OCI-LY3 (cell line): Measurements from ENCODE around the gene EMX2.

ENCODE experiments used
- EZH2phosphoT487 ChIP-seq: fragments of 200-600 bp; shearing (Covaris generic); IDR thresholded peaks from 2 replicates; pipeline ENCODE4 v1.6.1; 2018; ENCODE audit warnings: antibody characterized with exemption, mixed run types, low read depth
- TF ChIP-seq, protein P1 (sequence below): fragments of 200-600, 300-600 bp; sonication (generic); IDR thresholded peaks from 2 replicates; pipeline ENCODE4 v1.5.1; 2014; ENCODE audit warnings: antibody characterized with exemption, low read length, low read depth

DNA sequence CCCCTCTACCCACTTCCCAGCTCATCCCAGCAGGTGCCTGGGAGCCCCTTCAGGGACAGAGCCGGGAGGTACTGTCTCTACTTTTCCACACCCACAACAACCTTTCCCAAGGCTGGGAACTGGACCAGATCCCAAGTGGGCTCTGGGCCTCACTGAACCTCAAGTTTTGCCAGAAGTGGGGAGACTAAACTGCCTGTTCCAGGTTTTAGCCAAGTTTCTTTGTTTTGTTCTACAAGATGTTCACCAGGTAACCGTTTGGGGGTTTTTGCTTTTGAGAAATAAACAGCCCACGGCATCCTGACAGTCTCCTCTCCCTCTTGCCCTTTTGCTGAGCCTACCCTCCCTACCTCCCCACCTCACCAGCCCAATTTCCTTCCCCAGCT is 10.6 kb upstream of the EMX2 start:
- TF ChIP-seq, protein P1, sequence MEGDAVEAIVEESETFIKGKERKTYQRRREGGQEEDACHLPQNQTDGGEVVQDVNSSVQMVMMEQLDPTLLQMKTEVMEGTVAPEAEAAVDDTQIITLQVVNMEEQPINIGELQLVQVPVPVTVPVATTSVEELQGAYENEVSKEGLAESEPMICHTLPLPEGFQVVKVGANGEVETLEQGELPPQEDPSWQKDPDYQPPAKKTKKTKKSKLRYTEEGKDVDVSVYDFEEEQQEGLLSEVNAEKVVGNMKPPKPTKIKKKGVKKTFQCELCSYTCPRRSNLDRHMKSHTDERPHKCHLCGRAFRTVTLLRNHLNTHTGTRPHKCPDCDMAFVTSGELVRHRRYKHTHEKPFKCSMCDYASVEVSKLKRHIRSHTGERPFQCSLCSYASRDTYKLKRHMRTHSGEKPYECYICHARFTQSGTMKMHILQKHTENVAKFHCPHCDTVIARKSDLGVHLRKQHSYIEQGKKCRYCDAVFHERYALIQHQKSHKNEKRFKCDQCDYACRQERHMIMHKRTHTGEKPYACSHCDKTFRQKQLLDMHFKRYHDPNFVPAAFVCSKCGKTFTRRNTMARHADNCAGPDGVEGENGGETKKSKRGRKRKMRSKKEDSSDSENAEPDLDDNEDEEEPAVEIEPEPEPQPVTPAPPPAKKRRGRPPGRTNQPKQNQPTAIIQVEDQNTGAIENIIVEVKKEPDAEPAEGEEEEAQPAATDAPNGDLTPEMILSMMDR = no peak
- TF ChIP-seq EZH2phosphoT487 = no peak
